CD4-positive, alpha-beta T cell (primary cell): ENCODE results near the gene FOXA1. TPM values are rescaled to one million over a fixed set of nuclear protein-coding genes. Genes with fewer than 3 reads are reported as not detected.
A peak's percentile ranks its signal among the peaks of the same experiment; 100 is the strongest.

Experiments used
- ATAC-seq: fragments of 200-7000 bp; cut with Tn5 transposase; one replicate; pipeline ENCODE4 v1.10.0; 2022; ENCODE audit warnings: mild to moderate bottlenecking; ENCODE audit not compliant: poor library complexity
- CTCF ChIA-PET: fragments of 350-600 bp; sonication (Branson Sonifier 250); formaldehyde crosslinking; loops from one replicate; lab custom pipeline; 2021; ENCODE audit warnings: antibody characterized with exemption, inconsistent platforms; lab: Charles Lee
- POLR2A ChIA-PET: fragments of 350-600 bp; sonication (Branson Sonifier 250); formaldehyde crosslinking; loops from one replicate; lab custom pipeline; 2021; ENCODE audit warnings: antibody characterized with exemption, inconsistent platforms; lab: Charles Lee
- DNase-seq, 14 experiments: peaks; one replicate each; pipeline ENCODE4 v3.0.0-alpha.2; 2013 to 2020; ENCODE audit warnings: mixed read lengths in 2 of 14
- H3K27ac ChIP-seq, 2 donors: one replicate each; pipeline versions ENCODE4 v1.5.1 to v1.7.0; 2013; ENCODE audit warnings: low read length in 2 of 2, low read depth in 1 of 2, mild to moderate bottlenecking in 1 of 2
- H3K27me3 ChIP-seq, 2 experiments: 1 replicate in 1 of 2; 2 replicates in 1 of 2; pipeline versions ENCODE4 v1.6.1 to v1.7.0; 2013; ENCODE audit warnings: low read length in 2 of 2, control low read depth in 1 of 2, mild to moderate bottlenecking in 1 of 2, moderate library complexity in 1 of 2; ENCODE audit not compliant: insufficient read depth in 2 of 2, control insufficient read depth in 1 of 2
- H3K36me3 ChIP-seq: one replicate; pipeline ENCODE4 v1.6.1; 2013; ENCODE audit warnings: low read length, control low read depth; ENCODE audit not compliant: insufficient read depth
- H3K4me1 ChIP-seq: one replicate; pipeline ENCODE4 v1.6.1; 2013; ENCODE audit warnings: low read length, control low read depth; ENCODE audit not compliant: insufficient read depth
- H3K4me3 ChIP-seq: one replicate; pipeline ENCODE4 v1.5.1; 2013; ENCODE audit warnings: mild to moderate bottlenecking, low read length, moderate library complexity
- H3K9me3 ChIP-seq, 2 experiments: 1 replicate in 1 of 2; 2 replicates in 1 of 2; pipeline versions ENCODE4 v1.6.1 to v1.7.0; 2013; ENCODE audit warnings: low read length in 2 of 2, mild to moderate bottlenecking in 2 of 2, control low read depth in 1 of 2, moderate library complexity in 1 of 2; ENCODE audit not compliant: control insufficient read depth in 1 of 2, insufficient read depth in 1 of 2
- H3K27ac Mint-ChIP-seq: one replicate; pipeline ENCODE4 v1.8.0; 2020; ENCODE audit warnings: mixed read lengths
- H3K27me3 Mint-ChIP-seq: one replicate; pipeline ENCODE4 v1.8.0; 2021; ENCODE audit warnings: mixed read lengths
- H3K36me3 Mint-ChIP-seq: one replicate; pipeline ENCODE4 v1.8.0; 2021; ENCODE audit warnings: low read depth, mixed read lengths
- H3K4me1 Mint-ChIP-seq: one replicate; pipeline ENCODE4 v1.8.0; 2021; ENCODE audit warnings: low read depth, mixed read lengths
- H3K4me3 Mint-ChIP-seq: one replicate; pipeline ENCODE4 v1.8.0; 2020; ENCODE audit warnings: mild to moderate bottlenecking, mixed read lengths
- H3K9me3 Mint-ChIP-seq: one replicate; pipeline ENCODE4 v1.8.0; 2020; ENCODE audit warnings: mixed read lengths
- intact Hi-C, 2 experiments: fragments of 100-400 bp; cut with DNase I in 1 of 2; cut with micrococcal nuclease in 1 of 2; formaldehyde crosslinking; loops; one replicate each; pipeline versions ENCODE4 v1.15.1 to v1.9.0; 2023 to 2025; cut with DNase I, micrococcal nuclease
- polyA plus RNA-seq, 2 donors: library from polyadenylated mRNA; unstranded; fragments of 120-200 nt; gene quantifications; one replicate each; pipeline ENCODE4 v1.2.1, GENCODE V29; 2013
- total RNA-seq, 174 experiments: library from RNA in 2 of 174; stranded (reverse) in 2 of 174; gene quantifications; one replicate each; pipeline ENCODE4 v1.2.3 and lab custom pipeline; 2021 to 2026
- TF ChIP-seq, protein P1 (sequence below): fragments of 200-600 bp; IDR thresholded peaks from one replicate; pipeline ENCODE4 v1.8.0; 2022; ENCODE audit warnings: antibody characterized with exemption, mild to moderate bottlenecking

FOXA1 gene
- total RNA-seq (not detected), total RNA-seq (lab: John Stamatoyannopoulos, UW) (0 to 1.1 (median 0.04) reads per million in 172 experiments)
- polyA plus RNA-seq (2013, experiment 1 of 2) = not detected
- polyA plus RNA-seq (2013, experiment 2 of 2) = 0.03 TPM

GRCh38 chr14:37594971-37595808, at the start of gene FOXA1, which contains the start of gene TTC6:
FOXA1 (minus strand) TSS chr14:37595249; CDS start chr14:37594972, 277 bp downstream.
TTC6 (plus strand) TSS chr14:37595629; CDS start chr14:37622065, 26,436 bp downstream.
- H3K9me3 ChIP-seq = peaks cover 6 to 64% of the 10 kb centered on the region in 2 experiments
- ChIA-PET POLR2A (no interaction called here), CTCF (no interaction called here)
- no peaks in the 10 kb centered on the region for H3K36me3 ChIP-seq
- intact Hi-C loops = no loop called here
- Mint-ChIP-seq H3K9me3 (peaks cover 5% of the 10 kb centered on the region), H3K4me1 (peaks cover 28% of the 10 kb centered on the region), H3K36me3 (no peaks in the 10 kb centered on the region), H3K27ac (no peak within 1 kb of the TSS), H3K27me3 (peaks cover 84% of the 10 kb centered on the region), H3K4me3 (peak within 1 kb of the TSS; percentile 77)
- H3K4me1 ChIP-seq = peaks cover 39% of the 10 kb centered on the region
- peak within 1 kb of the TSS; percentile 3 for H3K4me3 ChIP-seq
- TF ChIP-seq, protein P1, sequence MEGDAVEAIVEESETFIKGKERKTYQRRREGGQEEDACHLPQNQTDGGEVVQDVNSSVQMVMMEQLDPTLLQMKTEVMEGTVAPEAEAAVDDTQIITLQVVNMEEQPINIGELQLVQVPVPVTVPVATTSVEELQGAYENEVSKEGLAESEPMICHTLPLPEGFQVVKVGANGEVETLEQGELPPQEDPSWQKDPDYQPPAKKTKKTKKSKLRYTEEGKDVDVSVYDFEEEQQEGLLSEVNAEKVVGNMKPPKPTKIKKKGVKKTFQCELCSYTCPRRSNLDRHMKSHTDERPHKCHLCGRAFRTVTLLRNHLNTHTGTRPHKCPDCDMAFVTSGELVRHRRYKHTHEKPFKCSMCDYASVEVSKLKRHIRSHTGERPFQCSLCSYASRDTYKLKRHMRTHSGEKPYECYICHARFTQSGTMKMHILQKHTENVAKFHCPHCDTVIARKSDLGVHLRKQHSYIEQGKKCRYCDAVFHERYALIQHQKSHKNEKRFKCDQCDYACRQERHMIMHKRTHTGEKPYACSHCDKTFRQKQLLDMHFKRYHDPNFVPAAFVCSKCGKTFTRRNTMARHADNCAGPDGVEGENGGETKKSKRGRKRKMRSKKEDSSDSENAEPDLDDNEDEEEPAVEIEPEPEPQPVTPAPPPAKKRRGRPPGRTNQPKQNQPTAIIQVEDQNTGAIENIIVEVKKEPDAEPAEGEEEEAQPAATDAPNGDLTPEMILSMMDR = no peak
- peak in 2 of 14 experiments; percentile 18 to 26 for DNase-seq
- H3K27ac ChIP-seq = no peak within 1 kb of the TSS
- ATAC-seq = no peak
- H3K27me3 ChIP-seq = peaks cover 80 to 91% of the 10 kb centered on the region in 2 experiments

GRCh38 chr14:37643701-37644100, 48.7 kb upstream of the FOXA1 start:
- no peaks in the 10 kb centered on the region for H3K4me1 Mint-ChIP-seq
- H3K36me3 Mint-ChIP-seq = no peaks in the 10 kb centered on the region
- no peak overlapping the region for H3K27ac Mint-ChIP-seq
- ChIA-PET CTCF (no interaction called here), POLR2A (no interaction called here)
- Histone ChIP-seq H3K27me3 (no peaks in the 10 kb centered on the region), H3K9me3 (no peaks in the 10 kb centered on the region), H3K27ac (no peak overlapping the region), H3K4me1 (no peaks in the 10 kb centered on the region), H3K4me3 (no peak overlapping the region), H3K36me3 (no peaks in the 10 kb centered on the region)
- intact Hi-C loops = no loop called here
- ATAC-seq = no peak
- H3K4me3 Mint-ChIP-seq = no peak overlapping the region
- DNase-seq = no peak
- H3K9me3 Mint-ChIP-seq = peaks cover 2% of the 10 kb centered on the region
- TF ChIP-seq, protein P1 = no peak
- no peaks in the 10 kb centered on the region for H3K27me3 Mint-ChIP-seq

DNA sequence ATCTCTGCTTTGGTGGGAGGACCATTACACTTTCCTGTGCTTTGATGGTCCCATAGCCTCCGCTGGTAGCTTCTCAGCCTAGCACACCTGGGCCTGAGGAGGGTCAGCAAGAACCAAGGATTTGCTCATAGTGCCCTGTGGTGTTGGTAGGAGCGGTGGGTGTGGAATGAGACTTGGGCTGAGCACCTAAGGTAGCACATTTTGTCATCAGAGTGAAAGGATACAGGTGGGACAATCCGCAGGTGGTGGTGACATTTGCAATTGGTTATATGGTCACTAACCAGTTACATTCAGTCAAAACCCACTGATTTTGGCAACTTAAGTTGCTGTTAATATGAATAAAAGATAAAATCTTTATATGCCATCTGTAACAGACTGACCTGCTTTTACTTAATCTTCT, 47.1 kb upstream of the FOXA1 start:
- TF ChIP-seq, protein P1 = no peak
- Histone ChIP-seq H3K27me3 (no peaks in the 10 kb centered on the region), H3K4me1 (no peaks in the 10 kb centered on the region), H3K36me3 (no peaks in the 10 kb centered on the region), H3K27ac (no peak overlapping the region), H3K9me3 (no peaks in the 10 kb centered on the region), H3K4me3 (no peak overlapping the region)
- intact Hi-C loops = no loop called here
- CTCF ChIA-PET = no interaction called here
- POLR2A ChIA-PET = no interaction called here
- Mint-ChIP-seq H3K4me1 (no peaks in the 10 kb centered on the region), H3K36me3 (no peaks in the 10 kb centered on the region), H3K4me3 (no peak overlapping the region), H3K27me3 (no peaks in the 10 kb centered on the region), H3K9me3 (peaks cover 2% of the 10 kb centered on the region), H3K27ac (no peak overlapping the region)
- DNase-seq (no peak), ATAC-seq (no peak)
